Activated CD4-positive, alpha-beta T cell treated with anti-CD3 and anti-CD28 coated beads, Interleukin-2, amount 50 U/mL, for 48 hours (primary cell): ENCODE data around the gene PRPSAP1.
A peak's percentile ranks its signal among the peaks of the same experiment; 100 is the strongest.
"Not testable (repeated sequence)": the region's sequence is repeated elsewhere in the genome, so short reads cannot be mapped to it uniquely, and the experiment has no call there.

Source experiments
- DNase-seq, 2 experiments: peaks; one replicate each; pipeline ENCODE4 v3.0.0-alpha.2; 2020

The PRPSAP1 gene

DNA sequence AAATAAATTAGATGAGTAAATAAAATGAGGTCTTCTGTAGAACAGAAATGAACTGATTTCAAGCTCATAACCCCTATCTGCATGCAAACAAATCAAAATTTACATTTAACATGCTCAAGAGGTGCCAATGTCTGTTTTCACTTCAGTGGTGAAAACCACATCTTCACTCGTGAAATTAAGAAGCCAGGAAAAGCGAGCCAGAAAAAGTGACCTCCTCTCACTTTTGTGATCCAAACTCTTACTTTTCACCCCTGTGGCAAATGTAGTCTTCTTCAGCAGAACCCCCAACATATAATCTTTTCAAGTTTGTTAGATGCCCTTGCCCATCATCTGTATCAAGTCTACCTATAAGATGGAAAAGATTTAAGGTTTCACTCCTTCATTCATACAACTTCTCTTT is 36.2 kb downstream of the PRPSAP1 start:
- no peak for DNase-seq

DNA sequence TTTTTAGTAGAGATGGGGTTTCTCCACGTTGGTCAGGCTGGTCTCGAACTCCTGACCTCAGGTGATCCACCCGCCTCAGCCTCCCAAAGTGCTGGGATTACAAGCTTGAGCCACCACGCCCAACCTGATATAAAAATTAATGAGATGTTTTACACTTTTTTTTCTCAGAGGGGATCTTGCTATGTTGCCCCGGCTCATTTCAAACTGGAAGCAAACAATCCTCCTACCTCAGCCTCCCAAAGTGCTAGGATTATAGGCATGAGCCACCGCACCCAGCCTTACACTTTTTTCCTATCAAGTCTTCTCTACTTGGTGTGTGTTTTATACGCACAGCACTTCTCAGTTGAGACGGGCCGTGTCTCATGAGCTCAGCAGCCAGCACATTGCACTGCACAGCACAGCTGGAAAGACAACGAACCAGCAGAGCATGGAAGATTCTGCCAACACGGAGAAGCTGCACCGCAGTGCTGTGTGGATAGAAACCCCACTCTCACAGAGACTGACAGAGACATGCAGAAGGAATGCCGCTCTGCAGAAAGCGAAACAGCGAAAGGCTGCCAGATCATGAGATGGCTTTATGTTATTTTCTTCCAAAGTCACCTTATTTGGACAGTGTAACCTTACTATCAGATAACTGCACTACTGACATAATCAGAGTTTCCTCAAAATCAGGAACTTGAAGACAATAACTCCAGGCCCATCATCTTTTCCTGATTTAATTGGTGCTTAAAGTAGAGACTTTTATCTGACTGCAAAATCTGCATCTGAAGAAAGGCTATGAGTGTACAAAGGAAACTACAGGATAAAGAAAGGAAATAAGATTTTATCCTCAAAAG is 39.1 kb downstream of the PRPSAP1 start:
- no peak for DNase-seq

GRCh38 chr17:76312735-76313134 is 41.0 kb downstream of the PRPSAP1 start:
- no peak for DNase-seq

- no peak for DNase-seq
Observed at GRCh38 chr17:76309461-76309860, 44.3 kb downstream of the PRPSAP1 start.

DNA sequence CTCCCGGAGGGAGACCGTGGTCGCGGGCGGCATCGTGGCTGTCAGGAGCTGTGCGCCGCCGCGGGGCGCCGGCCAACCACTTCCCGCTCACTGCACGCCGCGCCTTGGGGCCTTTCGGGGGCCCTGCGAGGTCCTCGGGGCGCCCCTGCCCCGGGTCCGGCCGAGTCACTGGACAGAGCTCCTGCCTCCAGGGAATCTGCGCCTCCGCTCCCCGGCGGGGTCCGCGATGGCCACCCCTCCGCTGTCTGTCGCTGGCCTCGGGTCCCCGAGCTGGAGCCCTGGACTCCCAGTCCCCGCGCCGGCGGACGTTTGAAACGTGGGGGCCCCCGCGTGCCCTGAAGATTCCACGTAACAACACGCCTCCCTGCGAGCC is 45.8 kb downstream of the PRPSAP1 start, which contains the start of gene QRICH2:
Gene QRICH2 (minus strand): TSS at position 311 of the 373 bp plus-strand sequence. CDS start 278 bp downstream, at position 33.
- no peak for DNase-seq

GRCh38 chr17:76307299-76307965 is 46.3 kb downstream of the PRPSAP1 start:
- DNase-seq, result no peak

- not testable (repeated sequence) for DNase-seq
Observed at GRCh38 chr17:76305135-76305454, 48.6 kb downstream of the PRPSAP1 start.

DNA sequence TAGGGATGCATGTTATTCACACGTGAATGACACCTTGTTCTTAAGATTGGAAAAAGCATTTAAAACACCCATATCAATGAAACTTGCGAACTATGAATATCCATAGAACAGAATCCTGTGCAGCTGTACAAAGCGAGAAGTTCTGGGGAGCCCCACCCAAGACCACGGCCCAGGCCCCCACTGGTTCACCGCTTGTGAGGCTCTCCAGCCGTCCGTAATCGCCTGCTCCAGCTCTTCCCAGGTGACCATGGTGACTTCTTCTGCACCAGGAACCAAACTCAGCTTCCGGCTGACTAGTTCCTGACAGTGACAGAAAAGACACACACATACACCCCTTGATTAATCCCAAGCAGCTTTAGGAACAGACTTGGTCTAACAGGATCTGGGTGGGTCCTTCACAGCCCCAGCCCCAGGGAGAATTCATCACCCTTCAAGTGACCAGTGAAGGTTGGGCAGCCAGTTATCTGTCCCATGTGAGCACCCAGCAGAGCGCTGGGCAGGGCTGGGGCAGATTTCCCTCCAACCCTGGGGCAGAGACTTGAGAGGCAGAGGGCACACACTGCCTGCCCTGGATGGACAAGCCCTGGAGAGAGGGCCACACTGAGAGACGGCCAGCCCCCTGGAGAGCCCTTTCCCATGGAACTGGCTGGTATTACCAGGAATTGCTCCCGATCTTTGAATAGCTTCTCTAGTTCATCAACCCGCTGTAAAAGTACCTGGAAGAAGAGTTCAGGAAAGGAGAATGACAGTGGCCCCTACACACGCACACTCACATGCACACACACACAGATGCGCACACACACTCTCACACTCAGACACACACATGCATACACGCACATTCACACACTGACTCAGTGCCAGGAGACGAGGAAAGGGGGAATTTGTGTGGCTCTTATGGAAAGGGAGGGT is 49.2 kb downstream of the PRPSAP1 start:
- DNase-seq, result no peak

- DNase-seq, result no peak
Observed at GRCh38 chr17:76297436-76297835, 56.3 kb downstream of the PRPSAP1 start.

DNA sequence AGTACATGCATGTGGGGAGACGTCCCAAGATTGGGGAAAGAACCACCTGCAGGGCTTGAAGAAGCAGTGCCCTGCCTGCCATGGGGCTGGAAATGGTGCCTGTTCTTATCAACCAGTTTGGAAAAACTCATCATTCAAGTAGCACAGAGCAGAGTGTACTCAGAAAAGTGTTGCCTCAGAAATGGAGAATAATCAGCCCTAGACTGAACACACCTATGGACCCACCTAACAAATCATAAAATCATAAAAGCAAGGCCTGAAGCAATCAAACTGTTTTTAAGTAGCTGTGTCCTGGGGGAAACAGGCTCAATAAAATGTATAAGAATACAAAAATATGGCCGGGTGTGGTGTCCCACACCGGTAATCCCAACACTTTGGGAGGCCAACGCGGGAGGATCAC is 56.8 kb downstream of the PRPSAP1 start:
- DNase-seq, result no peak

DNA sequence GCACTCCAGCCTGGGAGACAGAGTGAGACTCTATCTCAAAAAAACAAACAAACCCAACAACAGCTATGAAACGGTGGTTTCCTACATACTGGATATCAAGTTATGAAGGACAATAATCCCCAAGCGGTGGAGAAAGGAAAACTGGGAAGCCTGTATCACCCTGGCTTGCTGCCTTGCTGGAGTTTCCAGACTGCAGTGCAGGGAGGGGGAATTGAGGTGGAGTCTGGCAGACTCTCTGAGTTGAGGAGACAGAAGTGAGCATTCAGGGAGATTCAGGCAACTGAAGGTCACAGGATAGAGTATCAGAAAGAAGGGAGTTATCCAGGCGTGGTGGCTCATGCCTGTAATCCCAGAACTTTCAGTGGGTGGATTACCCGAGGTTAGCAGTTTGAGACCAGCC is 57.5 kb downstream of the PRPSAP1 start:
- no peak for DNase-seq

GRCh38 chr17:76293106-76293505 is 60.6 kb downstream of the PRPSAP1 start:
- no peak for DNase-seq

DNA sequence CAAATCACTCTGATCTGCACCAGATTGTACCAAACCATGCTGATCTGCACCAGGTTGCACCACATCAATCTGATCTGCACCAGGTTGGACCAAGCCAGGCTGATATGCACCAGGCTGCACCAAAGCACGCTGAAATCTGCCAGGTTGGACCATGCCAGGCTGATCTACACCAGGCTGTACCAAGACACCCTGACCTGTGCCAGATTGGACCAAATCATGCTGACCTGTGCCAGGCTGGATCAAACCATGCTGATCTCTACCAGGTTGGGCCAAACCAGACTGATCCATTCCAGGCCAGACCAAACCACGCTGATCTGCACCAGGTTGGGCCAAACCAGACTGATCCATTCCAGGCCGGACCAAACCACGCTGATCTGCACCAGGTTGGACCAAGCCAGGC is 61.1 kb downstream of the PRPSAP1 start:
- DNase-seq, result no peak

- DNase-seq, result no peak
Observed at GRCh38 chr17:76281573-76282371, 71.9 kb downstream of the PRPSAP1 start.

DNA sequence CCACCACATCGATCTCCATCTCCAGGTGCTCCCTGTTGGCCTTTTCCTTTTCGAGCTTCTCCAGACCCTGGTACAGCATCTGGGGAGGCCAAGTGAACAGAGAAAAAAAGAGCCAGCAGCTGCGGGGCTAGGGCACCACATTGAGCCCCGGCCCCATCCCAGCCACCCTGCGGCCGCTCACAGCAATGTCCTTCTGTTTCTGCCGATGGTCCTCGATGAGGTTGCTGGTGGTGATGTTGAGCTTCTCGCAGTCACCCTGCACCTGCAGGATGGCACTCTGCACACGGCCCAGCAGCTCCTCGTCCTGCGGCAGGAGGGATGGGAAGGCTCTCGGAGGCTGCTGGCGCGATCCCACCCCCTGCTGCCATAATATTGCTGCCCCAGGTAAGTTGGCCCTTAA is 73.1 kb downstream of the PRPSAP1 start:
- no peak for DNase-seq

DNA sequence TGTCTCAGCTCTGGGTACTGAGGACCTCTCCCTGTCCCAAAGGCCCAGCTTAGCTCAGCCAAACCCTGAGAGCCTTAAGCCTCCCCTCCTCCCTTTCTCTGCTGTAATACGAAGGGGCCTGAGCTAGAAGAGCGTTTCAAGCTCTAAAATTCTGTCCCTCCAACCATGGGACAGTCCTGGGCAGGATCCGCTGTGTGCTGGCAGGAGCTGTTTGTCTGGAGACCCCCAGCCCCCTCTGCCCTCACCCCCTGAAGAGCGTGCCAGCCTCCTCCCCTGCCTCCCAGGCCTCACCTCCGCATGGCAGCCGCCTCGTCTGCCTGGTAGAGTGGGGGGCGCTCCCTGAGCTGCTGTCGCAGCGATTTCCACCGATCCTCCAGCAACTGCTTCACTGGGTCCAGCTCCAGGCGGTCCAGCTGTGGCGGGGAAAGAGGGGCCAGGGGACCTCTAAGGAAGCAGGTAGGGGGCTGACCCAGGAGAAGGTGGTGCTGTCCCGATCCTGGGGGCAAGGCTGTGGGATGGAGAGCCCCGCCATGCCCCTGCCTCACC is 73.9 kb downstream of the PRPSAP1 start:
- no peak for DNase-seq

DNA sequence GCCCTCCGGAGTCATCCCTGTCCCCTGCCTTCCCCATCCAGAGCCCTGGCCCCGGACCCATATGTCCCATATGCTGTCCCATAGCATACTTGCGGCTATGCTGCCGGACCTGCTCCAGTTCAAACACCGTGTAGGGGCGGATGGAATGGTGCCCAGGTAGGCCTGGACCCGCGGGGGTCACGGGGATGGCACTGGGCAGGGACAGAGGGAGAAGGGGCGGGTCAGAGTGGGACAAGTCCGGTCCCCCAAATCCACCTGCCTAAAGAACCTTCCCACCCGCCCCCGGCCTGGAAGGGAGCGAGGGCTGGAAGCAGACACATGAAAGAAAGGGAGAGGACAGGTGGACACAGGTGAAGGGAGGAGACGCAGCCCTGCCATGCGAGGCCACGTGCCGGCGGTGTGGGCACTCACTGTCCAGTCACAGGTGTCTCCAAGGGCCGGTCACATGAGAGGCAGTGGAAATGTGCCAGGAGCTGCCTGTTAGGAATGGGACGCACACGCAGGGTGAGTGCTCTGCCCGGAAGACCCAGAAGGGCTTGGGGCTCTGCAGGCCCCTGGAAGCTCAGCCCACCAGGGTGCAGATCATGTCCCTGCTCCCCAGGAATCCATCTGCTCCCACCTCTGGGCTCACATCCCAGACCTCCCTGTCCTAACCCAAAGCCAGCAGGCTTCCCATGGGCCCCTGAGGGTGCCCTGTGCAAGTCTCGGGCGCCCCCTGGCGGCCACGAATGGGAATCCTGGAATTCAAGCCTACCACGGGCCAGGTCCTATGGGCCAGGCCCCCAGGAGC is 74.6 kb downstream of the PRPSAP1 start:
- DNase-seq, result peak; percentile 90 to 92

- DNase-seq, result no peak
Observed at GRCh38 chr17:76278268-76278908, 75.3 kb downstream of the PRPSAP1 start.

DNA sequence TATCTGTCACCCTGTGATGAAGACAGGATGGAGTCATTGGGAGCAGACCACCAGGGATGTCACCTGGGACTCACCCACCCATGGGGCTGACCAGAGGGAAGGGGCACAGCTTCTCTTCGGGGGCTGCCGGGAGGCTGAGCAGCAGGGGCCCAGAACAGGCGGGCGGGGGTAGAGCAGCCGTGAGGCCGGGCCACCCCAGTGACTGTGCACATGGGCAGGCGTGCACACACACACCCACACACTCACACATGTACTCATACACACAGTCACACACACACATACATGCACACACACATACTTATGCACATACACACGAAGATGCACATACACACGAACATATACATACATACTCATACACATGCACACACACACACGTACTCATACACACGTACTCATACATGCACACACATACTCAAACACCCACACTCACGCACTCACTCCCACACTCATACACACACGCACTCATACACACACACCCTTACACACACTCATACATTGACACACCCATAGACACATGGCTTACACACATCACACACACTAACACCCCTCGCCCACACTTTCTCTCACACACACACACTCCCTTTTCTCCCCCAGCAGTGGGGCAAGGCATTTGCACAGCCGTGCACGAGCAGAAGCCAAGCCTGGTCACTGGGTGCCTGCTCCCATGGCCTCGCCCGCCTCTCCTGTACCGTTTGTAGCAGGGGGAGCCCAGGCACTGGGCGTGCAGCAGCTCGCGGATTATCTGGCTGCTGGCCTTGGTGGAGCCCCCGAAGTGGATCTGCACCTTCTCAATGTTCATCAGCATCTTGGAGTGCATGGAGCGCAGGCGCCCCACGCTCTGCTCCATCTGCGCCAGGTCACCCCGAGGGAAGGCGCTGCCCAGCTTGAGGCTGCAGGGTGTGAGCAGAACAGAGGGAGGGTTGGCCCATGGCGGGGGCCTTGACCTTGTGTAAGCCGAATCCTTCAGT is 76.1 kb downstream of the PRPSAP1 start:
- DNase-seq, result no peak
